Measurements from ENCODE around the gene RABGAP1L. TPM values are rescaled to one million over a fixed set of nuclear protein-coding genes. Genes with fewer than 3 reads are reported as not detected.

Gene RABGAP1L
- total and polyA plus RNA-seq, 4 donors = 4.8 to 53.5 (median 18.8) TPM

- Histone ChIP-seq H3K27ac (ENCODE audit: low read depth in 1 of 2, low read length in 2 of 2) (no peak overlapping the region), H3K4me3 (ENCODE audit: low read depth in 1 of 3, low read length in 3 of 3) (no peak overlapping the region), H3K9ac (ENCODE audit: low read depth in 1 of 2, low read length in 2 of 2) (no peak overlapping the region), H3K36me3 (ENCODE audit: control insufficient read depth in 4 of 4, insufficient read depth in 3 of 4, low read depth in 1 of 4, low read length in 3 of 4) (no peaks in the 10 kb centered on the region), H3K9me3 (ENCODE audit: control insufficient read depth in 4 of 4, low read length in 3 of 4) (no peaks in the 10 kb centered on the region), H3K27me3 (ENCODE audit: control insufficient read depth in 4 of 4, insufficient read depth in 4 of 4, low read length in 3 of 4) (no peaks in the 10 kb centered on the region), H3K4me1 (ENCODE audit: control insufficient read depth in 4 of 4, insufficient read depth in 4 of 4, low read length in 3 of 4) (peaks cover 2 to 24% (median 11%) of the 10 kb centered on the region in 4 donors)
- 93% methylated on average over 2 of the region's 2 CpGs for WGBS
- no peak for DNase-seq (ENCODE audit: low spot score)
- TF ChIP-seq FOXA1 (IDR thresholded peaks at IDR 0.05) = no peak
- no peak for TF ChIP-seq EGR1 (IDR thresholded peaks at IDR 0.05; ENCODE audit: low read depth in 2 of 2)
- no peak for TF ChIP-seq TAF1 (conservative IDR thresholded peaks at IDR 0.05)
- no peak for TF ChIP-seq HNF4A (conservative IDR thresholded peaks at IDR 0.05)
- no peak for TF ChIP-seq HNF4G (IDR thresholded peaks at IDR 0.05)
- TF ChIP-seq SP1 (IDR thresholded peaks at IDR 0.05) = no peak
- TF ChIP-seq RXRA (IDR thresholded peaks at IDR 0.05) = no peak
- TF ChIP-seq FOXA2 (IDR thresholded peaks at IDR 0.05) = no peak
- no peak for TF ChIP-seq REST (IDR thresholded peaks at IDR 0.05)
- no peak for TF ChIP-seq RAD21 (IDR thresholded peaks at IDR 0.05)
- TF ChIP-seq GABPA (IDR thresholded peaks at IDR 0.05 in 1 of 2, conservative IDR thresholded peaks at IDR 0.05 in 1 of 2) = no peak
- TF ChIP-seq, protein P1, sequence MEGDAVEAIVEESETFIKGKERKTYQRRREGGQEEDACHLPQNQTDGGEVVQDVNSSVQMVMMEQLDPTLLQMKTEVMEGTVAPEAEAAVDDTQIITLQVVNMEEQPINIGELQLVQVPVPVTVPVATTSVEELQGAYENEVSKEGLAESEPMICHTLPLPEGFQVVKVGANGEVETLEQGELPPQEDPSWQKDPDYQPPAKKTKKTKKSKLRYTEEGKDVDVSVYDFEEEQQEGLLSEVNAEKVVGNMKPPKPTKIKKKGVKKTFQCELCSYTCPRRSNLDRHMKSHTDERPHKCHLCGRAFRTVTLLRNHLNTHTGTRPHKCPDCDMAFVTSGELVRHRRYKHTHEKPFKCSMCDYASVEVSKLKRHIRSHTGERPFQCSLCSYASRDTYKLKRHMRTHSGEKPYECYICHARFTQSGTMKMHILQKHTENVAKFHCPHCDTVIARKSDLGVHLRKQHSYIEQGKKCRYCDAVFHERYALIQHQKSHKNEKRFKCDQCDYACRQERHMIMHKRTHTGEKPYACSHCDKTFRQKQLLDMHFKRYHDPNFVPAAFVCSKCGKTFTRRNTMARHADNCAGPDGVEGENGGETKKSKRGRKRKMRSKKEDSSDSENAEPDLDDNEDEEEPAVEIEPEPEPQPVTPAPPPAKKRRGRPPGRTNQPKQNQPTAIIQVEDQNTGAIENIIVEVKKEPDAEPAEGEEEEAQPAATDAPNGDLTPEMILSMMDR (IDR thresholded peaks at IDR 0.05; ENCODE audit: low read depth, low read length, missing input control) = no peak
- no peak for TF ChIP-seq YY1 (IDR thresholded peaks at IDR 0.05)
- no peak for TF ChIP-seq MAX (IDR thresholded peaks at IDR 0.05)
- TF ChIP-seq, protein P2, sequence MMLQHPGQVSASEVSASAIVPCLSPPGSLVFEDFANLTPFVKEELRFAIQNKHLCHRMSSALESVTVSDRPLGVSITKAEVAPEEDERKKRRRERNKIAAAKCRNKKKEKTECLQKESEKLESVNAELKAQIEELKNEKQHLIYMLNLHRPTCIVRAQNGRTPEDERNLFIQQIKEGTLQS (IDR thresholded peaks at IDR 0.05) = no peak
- TF ChIP-seq, protein P3, sequence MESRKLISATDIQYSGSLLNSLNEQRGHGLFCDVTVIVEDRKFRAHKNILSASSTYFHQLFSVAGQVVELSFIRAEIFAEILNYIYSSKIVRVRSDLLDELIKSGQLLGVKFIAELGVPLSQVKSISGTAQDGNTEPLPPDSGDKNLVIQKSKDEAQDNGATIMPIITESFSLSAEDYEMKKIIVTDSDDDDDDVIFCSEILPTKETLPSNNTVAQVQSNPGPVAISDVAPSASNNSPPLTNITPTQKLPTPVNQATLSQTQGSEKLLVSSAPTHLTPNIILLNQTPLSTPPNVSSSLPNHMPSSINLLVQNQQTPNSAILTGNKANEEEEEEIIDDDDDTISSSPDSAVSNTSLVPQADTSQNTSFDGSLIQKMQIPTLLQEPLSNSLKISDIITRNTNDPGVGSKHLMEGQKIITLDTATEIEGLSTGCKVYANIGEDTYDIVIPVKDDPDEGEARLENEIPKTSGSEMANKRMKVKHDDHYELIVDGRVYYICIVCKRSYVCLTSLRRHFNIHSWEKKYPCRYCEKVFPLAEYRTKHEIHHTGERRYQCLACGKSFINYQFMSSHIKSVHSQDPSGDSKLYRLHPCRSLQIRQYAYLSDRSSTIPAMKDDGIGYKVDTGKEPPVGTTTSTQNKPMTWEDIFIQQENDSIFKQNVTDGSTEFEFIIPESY (IDR thresholded peaks at IDR 0.05) = no peak
- TF ChIP-seq NR2F2 (IDR thresholded peaks at IDR 0.05) = no peak
Measured at GRCh38 chr1:174766727-174767126, 607.4 kb downstream of the RABGAP1L start.

Data from liver (tissue), 9 donors.